ENCODE data around the gene LRRC4C. TPM values are rescaled to one million over a fixed set of nuclear protein-coding genes. Genes with fewer than 3 reads are reported as not detected.

LRRC4C gene
- polyA plus RNA-seq, 1 donor = 1.2 TPM

DNA sequence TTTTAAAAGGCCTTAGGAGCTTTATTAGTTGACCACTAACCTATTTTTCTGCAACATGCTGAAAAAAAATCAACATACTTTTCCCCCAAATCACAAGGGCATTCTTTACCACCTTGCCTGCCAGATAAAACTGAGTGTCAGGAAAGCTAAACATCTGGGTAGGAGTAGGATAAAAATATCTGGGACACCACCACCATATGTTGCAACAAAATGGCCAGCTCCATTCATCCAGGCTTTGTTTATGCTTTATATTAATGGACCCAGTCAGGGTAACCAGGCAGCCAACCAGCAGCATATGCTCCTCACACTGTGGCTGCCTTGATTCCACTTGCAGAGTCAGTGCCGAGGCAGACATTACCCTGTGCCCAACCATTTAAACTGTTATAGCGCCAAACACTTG lies 1024.5 kb downstream of the LRRC4C start:
- DNase-seq = no peak

DNA sequence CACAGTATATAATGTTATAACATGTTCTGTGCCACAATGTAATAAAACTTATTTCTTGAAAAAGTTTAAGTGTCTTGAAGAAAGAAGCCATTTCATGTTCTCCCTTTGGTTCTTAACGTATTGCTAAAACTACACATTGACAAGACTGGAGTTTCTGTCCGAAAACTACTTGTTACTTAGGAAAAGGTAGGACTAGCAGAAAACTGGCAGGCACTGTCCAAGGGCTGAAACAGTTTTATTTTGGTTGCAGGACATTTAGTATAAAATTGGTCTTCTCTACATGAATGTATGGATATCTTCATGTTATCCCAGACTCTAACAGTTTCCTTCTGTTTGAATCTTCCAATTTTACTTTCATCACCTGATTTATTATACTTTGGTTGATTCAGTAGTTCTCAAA lies 1027.1 kb downstream of the LRRC4C start:
- no peak for DNase-seq

GRCh38 chr11:40425168-40425567 lies 1034.3 kb downstream of the LRRC4C start:
- no peak for DNase-seq

DNA sequence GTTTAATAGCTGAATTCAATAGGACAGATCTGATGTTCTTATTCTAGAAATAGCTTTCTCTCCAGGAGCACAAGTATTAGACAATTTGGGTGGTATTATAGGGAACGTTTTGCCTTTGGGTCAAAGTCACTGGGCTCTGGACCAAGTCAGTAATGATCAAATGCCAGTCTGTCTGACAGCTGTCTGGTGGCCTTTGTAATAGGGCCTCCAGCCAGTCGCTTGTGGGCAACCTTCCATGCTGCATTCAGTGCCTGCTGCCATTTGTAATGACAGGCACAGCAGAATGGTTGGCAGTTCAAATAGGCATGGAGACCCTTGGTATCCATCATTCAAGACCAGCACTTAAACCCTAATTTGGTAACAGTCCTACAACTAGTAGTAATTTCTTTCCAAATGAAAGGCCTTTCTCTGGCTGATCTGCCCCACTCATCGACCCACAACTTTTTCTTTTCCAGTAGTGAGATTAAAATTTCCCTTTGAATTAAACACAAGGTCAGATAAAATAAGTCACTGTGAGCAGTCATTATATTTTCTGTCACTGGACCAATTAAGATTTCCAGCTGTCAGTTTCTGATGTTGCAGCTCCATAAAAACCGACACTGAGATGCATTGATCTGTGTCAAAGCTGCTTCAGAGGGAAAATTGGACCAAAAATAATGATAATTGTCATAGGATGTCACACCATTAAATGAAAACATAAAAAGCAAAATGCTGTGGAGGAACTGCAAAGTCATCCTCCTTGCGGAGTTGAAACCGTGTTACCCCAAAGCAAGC lies 1038.1 kb downstream of the LRRC4C start:
- no peak for DNase-seq

- DNase-seq = no peak
These were observed 1041.8 kb downstream of the LRRC4C start for GRCh38 chr11:40417627-40418026.

DNA sequence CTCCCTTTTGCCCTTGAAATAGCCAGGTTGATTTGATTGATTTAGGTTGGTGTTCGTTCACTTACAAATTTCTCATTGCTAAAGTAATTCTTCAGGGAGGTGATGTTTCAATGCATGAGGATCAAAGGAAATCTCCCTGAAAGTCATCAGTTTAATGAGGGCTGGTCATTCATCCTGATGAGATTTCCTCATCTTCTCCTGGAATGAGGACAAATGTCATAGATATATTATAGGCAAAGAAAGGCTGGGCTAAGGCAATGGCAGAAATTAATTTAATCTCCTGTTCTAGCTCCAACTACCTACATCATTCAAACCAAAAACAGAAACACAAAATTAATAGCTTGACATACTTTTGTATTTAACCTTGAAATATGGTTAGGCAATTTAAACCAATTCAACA lies 1052.1 kb downstream of the LRRC4C start:
- no peak for DNase-seq

DNA sequence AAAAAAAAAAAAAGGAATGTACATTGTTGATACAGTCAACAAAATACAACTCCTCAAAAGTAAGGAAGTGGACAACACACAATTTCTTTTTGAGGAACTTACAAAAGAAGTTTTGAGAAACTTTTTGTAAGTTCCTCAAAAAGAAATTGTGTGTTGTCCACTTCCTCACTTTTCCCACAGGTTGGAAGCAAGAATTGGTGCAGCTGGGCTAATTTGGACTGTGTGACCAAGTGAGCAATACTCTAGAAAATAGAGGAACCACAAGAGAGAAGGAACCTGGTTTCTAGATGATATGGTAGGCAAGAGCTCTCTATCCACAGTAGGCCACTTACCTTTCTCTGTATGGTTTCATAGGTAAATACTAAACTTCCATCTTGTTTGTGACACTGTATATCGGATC lies 1053.8 kb downstream of the LRRC4C start:
- no peak for DNase-seq

DNA sequence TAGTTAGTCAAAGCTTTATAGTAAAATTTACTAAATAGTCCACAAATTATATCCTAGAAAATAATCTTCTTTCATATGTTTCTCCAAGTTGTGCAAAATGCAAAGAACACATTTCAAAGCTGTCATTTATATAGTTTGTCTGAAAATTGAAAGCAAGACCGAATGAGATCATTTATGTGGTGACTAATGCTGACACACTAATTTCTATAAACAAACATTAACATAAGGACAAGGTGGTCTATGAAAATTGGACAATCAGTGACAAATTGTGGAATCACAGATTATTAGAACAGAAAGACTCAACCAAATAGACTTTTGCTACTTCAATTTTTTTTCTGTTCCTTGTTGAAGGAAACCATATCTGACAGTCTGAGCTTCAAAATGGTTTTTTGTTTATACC lies 1056.1 kb downstream of the LRRC4C start:
- no peak for DNase-seq

DNA sequence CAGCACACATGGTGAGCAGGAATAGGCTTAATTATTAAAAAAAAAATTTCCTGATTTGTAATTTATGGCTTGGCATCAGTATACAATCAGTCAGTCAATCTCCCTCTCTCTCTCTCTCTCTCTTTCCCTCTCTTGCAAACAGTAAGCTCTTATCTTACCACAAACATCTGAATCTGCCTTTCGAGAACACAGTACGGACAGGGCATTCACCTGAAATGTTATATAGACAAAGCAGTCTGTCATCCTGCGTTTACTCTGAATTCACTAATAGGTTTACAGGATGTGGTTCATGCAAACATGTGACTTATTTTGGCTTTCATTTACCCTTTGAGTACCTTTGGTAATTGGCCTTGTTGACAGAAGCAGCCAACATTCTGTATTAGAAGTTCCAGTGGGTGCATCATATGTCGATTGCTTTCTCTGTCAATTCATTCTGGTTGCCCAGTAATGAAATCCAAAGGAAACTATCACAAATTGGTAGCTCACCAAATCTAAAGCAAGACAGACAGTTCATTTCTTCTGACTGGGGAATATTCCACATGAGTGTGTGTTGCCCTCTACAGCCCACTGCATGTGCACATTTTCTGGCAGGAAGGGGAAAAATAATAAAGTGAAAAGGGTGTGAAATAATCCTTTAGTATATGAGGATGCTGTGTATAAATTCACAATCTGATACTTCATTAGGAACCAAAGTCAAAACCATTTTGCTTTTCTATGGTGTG lies 1058.2 kb downstream of the LRRC4C start:
- no peak for DNase-seq

GRCh38 chr11:40397141-40397540 lies 1062.3 kb downstream of the LRRC4C start:
- no peak for DNase-seq

DNA sequence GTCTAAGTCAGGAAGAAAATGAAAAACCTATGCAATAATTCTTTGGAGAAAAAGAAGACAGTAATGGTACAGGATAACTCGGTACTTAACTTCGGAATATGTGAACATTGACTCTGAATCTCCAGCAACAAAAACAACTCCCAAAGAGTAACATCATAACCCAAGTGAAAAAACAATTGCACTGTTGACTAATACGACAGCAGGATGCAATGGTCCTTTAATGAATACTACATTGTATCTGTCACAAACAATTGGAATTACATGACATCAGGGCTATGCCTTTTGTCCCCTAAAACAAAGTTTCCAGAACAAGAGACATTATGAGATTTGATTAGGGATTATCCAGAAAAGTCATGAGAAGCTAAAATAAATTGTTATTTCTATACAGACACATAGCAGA lies 1065.9 kb downstream of the LRRC4C start:
- no peak for DNase-seq

- DNase-seq = no peak
These were observed 1067.8 kb downstream of the LRRC4C start for GRCh38 chr11:40391679-40392078.

- DNase-seq = no peak
These were observed 1071.2 kb downstream of the LRRC4C start for GRCh38 chr11:40388097-40388818.

DNA sequence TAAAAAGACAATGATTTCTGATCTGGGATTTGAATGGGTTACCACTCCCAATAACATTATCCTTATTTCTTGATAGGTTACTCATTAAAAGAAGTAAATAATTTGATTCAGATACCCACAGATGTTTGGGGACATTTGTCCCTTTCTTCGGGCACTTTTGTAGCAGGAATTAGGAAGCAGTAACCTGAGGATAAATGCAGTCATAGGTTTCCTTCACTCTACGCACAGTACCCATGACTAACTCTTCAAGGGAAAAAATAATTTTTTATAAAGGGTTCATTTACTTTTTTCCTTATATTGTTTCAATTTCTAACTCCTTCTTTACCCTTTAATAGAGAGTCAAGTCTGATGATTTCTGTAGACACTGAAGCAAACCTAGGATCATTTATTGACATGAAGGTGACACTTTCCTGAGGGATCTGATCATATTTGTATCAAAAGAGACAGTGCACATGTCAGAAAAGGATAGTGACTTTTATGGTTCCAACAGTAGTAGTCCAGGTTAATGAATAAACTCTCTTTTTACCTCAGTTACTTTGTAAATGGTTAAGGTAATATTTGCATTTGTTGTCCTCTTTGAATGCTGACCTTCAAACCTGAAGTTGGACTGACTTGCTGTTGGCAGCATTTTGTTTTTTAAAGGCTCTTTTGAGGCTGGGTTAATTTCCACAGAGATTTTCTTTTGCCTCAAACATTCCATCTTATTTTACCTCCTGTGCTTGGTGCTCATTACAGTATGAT lies 1072.0 kb downstream of the LRRC4C start:
- DNase-seq = no peak

GRCh38 chr11:40384991-40385390 lies 1074.5 kb downstream of the LRRC4C start:
- DNase-seq = no peak

- DNase-seq = no peak
These were observed 1078.0 kb downstream of the LRRC4C start for GRCh38 chr11:40381481-40381880.

GRCh38 chr11:40380835-40381234 lies 1078.6 kb downstream of the LRRC4C start:
- no peak for DNase-seq

GRCh38 chr11:40376331-40376730 lies 1083.1 kb downstream of the LRRC4C start:
- no peak for DNase-seq

GRCh38 chr11:40370821-40371616 lies 1088.4 kb downstream of the LRRC4C start:
- DNase-seq = no peak

- no peak for DNase-seq
These were observed 1099.2 kb downstream of the LRRC4C start for GRCh38 chr11:40360206-40360798.

GRCh38 chr11:40354121-40354520 lies 1105.3 kb downstream of the LRRC4C start:
- DNase-seq = no peak

DNA sequence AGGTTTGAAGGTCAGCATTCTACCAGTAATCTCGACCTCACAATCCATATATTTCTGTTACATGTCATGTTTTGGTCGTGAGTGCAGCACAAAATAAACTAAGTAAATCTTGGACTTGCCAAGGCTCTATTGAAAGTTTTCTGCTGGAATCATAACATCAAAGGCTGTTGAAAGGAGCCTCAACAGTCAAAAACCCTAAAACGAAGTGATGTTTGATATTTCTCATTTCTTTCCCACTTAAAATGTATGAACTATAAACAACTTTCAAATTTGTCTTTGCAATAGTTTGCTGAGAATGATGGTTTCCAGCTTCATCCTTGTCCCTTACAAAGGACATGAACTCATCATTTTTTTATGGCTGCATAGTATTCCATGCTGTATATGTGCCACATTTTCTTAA lies 1118.5 kb downstream of the LRRC4C start:
- no peak for DNase-seq

Measured in hindlimb muscle (tissue), 1 donor.